Measurements from ENCODE around the gene TUB. TPM values are rescaled to one million over a fixed set of nuclear protein-coding genes. Genes with fewer than 3 reads are reported as not detected.

TUB gene
- total and polyA plus RNA-seq, 2 donors (not counting 1 experiment from before 2014, with no cell fraction given) = 0.06 to 0.10 TPM

- Histone ChIP-seq H3K27me3 (replicated peaks in 1 of 4; ENCODE audit: control extremely low read depth in 1 of 4, control insufficient read depth in 3 of 4, insufficient read depth in 4 of 4, low read length in 3 of 4) (peaks cover 0 to 2% (median 0%) of the 10 kb centered on the region in 4 experiments), H3K9me3 (ENCODE audit: control extremely low read depth in 1 of 3, control insufficient read depth in 2 of 3, insufficient read depth in 1 of 3, low read length in 2 of 3) (no peaks in the 10 kb centered on the region), H3K4me3 (ENCODE audit: control extremely low read depth in 1 of 5, extremely low read depth in 1 of 5, insufficient read depth in 1 of 5, low read depth in 2 of 5, low read length in 4 of 5) (no peak overlapping the region), H3K79me2 (ENCODE audit: control insufficient read depth, insufficient read depth, low read length) (no peaks in the 10 kb centered on the region), H3K27ac (ENCODE audit: low read length in 2 of 2) (no peak overlapping the region), H3K4me2 (replicated peaks; ENCODE audit: low read depth, low read length, poor library complexity, severe bottlenecking) (no peak overlapping the region), H4K20me1 (ENCODE audit: control insufficient read depth, insufficient read depth, low read length, poor library complexity, severe bottlenecking) (no peaks in the 10 kb centered on the region), H3K9ac (ENCODE audit: low read length) (no peak overlapping the region), H3K4me1 (ENCODE audit: control insufficient read depth in 2 of 2, insufficient read depth in 2 of 2, low read length in 2 of 2) (no peaks in the 10 kb centered on the region), H3K36me3 (replicated peaks in 1 of 2; ENCODE audit: control extremely low read depth in 1 of 2, control insufficient read depth in 1 of 2, extremely low read depth in 1 of 2, insufficient read depth in 2 of 2, low read length in 1 of 2) (no peaks in the 10 kb centered on the region), H2AFZ (ENCODE audit: insufficient read depth, low read depth, low read length, poor library complexity, severe bottlenecking) (no peak overlapping the region)
- POLR2A ChIA-PET = no interaction called here
- WGBS (ENCODE audit: insufficient coverage) = 92% methylated on average over 8 of the region's 10 CpGs
- H3K4me3 Mint-ChIP-seq = no peak overlapping the region
- DNase-seq = no peak
- H3K4me1 Mint-ChIP-seq = no peaks in the 10 kb centered on the region
- no peak overlapping the region for H3K27ac Mint-ChIP-seq
- TF ChIP-seq CTCF (IDR thresholded peaks at IDR 0.05) = no peak
- no peak for TF ChIP-seq EZH2 (IDR thresholded peaks at IDR 0.05; ENCODE audit: borderline replicate concordance, insufficient read depth, low read depth, low read length, poor library complexity, severe bottlenecking)
- no peaks in the 10 kb centered on the region for H3K9me3 Mint-ChIP-seq (ENCODE audit: insufficient read depth)
- intact Hi-C loops (cut with micrococcal nuclease) = no loop called here
- peaks cover 37% of the 10 kb centered on the region for H3K27me3 Mint-ChIP-seq
- no peak for ATAC-seq (ENCODE audit: low read depth)
- CTCF ChIA-PET = interaction anchor here (0.7 kb wide), 1 partner anchor 60 kb away, joined by 3 read pairs; no protein-coding TSS in a partner anchor
Observed at GRCh38 chr11:8039530-8040260, 41.3 kb upstream of the TUB start.

GRCh38 chr11:8040261-8040920 is 40.6 kb upstream of the TUB start:
- Mint-ChIP-seq H3K27me3 (peaks cover 37% of the 10 kb centered on the region), H3K4me1 (no peaks in the 10 kb centered on the region), H3K4me3 (no peak overlapping the region), H3K27ac (no peak overlapping the region), H3K9me3 (ENCODE audit: insufficient read depth) (no peaks in the 10 kb centered on the region)
- no peaks in the 10 kb centered on the region for H4K20me1 ChIP-seq (ENCODE audit: control insufficient read depth, insufficient read depth, low read length, poor library complexity, severe bottlenecking)
- no peaks in the 10 kb centered on the region for H3K79me2 ChIP-seq (ENCODE audit: control insufficient read depth, insufficient read depth, low read length)
- DNase-seq (no peak), ATAC-seq (ENCODE audit: low read depth) (no peak)
- no peaks in the 10 kb centered on the region for H3K9me3 ChIP-seq (ENCODE audit: control extremely low read depth in 1 of 3, control insufficient read depth in 2 of 3, insufficient read depth in 1 of 3, low read length in 2 of 3)
- no peaks in the 10 kb centered on the region for H3K36me3 ChIP-seq (replicated peaks in 1 of 2; ENCODE audit: control extremely low read depth in 1 of 2, control insufficient read depth in 1 of 2, extremely low read depth in 1 of 2, insufficient read depth in 2 of 2, low read length in 1 of 2)
- POLR2A ChIA-PET = no interaction called here
- H3K4me2 ChIP-seq (replicated peaks; ENCODE audit: low read depth, low read length, poor library complexity, severe bottlenecking) = no peak overlapping the region
- intact Hi-C loops (cut with micrococcal nuclease) = no loop called here
- CTCF ChIA-PET = interaction anchor here (1.0 kb wide), 1 partner anchor 18 kb away, joined by 3 read pairs; no protein-coding TSS in a partner anchor
- TF ChIP-seq CTCF (IDR thresholded peaks at IDR 0.05) = no peak
- WGBS (ENCODE audit: insufficient coverage) = 89% methylated on average over 1 of the region's 4 CpGs
- no peak overlapping the region for H3K9ac ChIP-seq (ENCODE audit: low read length)
- H3K27me3 ChIP-seq (replicated peaks in 1 of 4; ENCODE audit: control extremely low read depth in 1 of 4, control insufficient read depth in 3 of 4, insufficient read depth in 4 of 4, low read length in 3 of 4) = peaks cover 0 to 5% (median 0%) of the 10 kb centered on the region in 4 experiments
- no peaks in the 10 kb centered on the region for H3K4me1 ChIP-seq (ENCODE audit: control insufficient read depth in 2 of 2, insufficient read depth in 2 of 2, low read length in 2 of 2)
- H3K27ac ChIP-seq (ENCODE audit: low read length in 2 of 2) = no peak overlapping the region
- H3K4me3 ChIP-seq (ENCODE audit: control extremely low read depth in 1 of 5, extremely low read depth in 1 of 5, insufficient read depth in 1 of 5, low read depth in 2 of 5, low read length in 4 of 5) = no peak overlapping the region
- no peak overlapping the region for H2AFZ ChIP-seq (ENCODE audit: insufficient read depth, low read depth, low read length, poor library complexity, severe bottlenecking)

Data from B cell (primary cell).